BJ (cell line): ENCODE measurements around the gene CD6. TPM values are rescaled to one million over a fixed set of nuclear protein-coding genes. Genes with fewer than 3 reads are reported as not detected.

Source experiments
- CTCF ChIA-PET: fragments of 350-600 bp; formaldehyde crosslinking; extraction: SDS; loops from one replicate; lab custom pipeline; 2021; ENCODE audit warnings: antibody characterized with exemption, inconsistent platforms; lab: Yijun Ruan, JAX
- POLR2A ChIA-PET: fragments of 300-600 bp; sonication (Branson Sonifier 250); formaldehyde crosslinking; extraction: SDS; loops from one replicate; lab custom pipeline; 2021; ENCODE audit warnings: antibody characterized with exemption; lab: Charles Lee
- DNase-seq: peaks from one replicate; pipeline ENCODE4 v3.0.0-alpha.2; 2011; ENCODE audit warnings: low read depth
- H3K27me3 ChIP-seq: 2 replicates; pipeline ENCODE4 v1.6.0; 2011; ENCODE audit warnings: low read length; ENCODE audit not compliant: control insufficient read depth, insufficient read depth
- H3K36me3 ChIP-seq: 2 replicates; pipeline ENCODE4 v1.5.1; 2011; ENCODE audit warnings: low read length; ENCODE audit not compliant: control insufficient read depth, insufficient read depth
- H3K4me3 ChIP-seq: 2 replicates; pipeline ENCODE4 v1.5.1; 2011; ENCODE audit warnings: low read depth, mild to moderate bottlenecking, control low read depth, low read length
- CTCF ChIP-seq: IDR thresholded peaks from 2 replicates; pipeline ENCODE4 v1.5.1; 2011; ENCODE audit warnings: low read depth, mild to moderate bottlenecking, control low read depth, inconsistent platforms, low read length, moderate library complexity; ENCODE audit not compliant: insufficient read depth
- polyA plus RNA-seq: library from polyadenylated mRNA; depleted of rRNA; stranded (reverse); fragments of >200 nt; gene quantifications from 2 replicates; pipeline ENCODE4 v1.2.3, GENCODE V29; 2011

Gene CD6
- polyA plus RNA-seq, 1 experiment, result not detected

DNA sequence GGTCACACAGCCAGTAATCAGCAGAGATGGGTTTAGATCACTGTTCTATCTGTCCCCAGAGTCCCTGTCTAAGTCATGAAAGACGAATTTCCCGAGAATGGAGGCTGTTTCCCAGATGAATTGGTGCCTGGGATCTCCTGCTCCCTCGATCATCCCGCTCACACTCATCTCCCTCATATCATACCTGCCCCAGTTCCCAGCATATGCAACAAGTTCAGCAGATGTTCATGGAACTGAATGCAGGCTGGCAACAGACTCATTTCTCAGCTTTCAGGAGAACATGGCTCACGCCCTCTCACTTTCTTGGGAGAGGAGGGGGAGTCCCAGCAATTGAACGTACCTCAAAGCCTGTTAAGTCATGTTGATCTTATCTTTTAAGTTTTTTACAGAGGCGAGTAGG, 22.1 kb downstream of the CD6 start:
- ChIA-PET CTCF (no interaction called here), POLR2A (no interaction called here)
- TF ChIP-seq CTCF, result no peak
- DNase-seq, result no peak
- Histone ChIP-seq H3K36me3 (no peaks in the 10 kb centered on the region), H3K4me3 (no peak overlapping the region), H3K27me3 (peaks cover 14% of the 10 kb centered on the region)

- H3K4me3 ChIP-seq, result no peak overlapping the region
- ChIA-PET POLR2A (no interaction called here), CTCF (no interaction called here)
- H3K27me3 ChIP-seq, result peaks cover 9% of the 10 kb centered on the region
- no peak for DNase-seq
- TF ChIP-seq CTCF, result no peak
- H3K36me3 ChIP-seq, result no peaks in the 10 kb centered on the region
These were observed 23.1 kb downstream of the CD6 start for GRCh38 chr11:60994541-60995080.

GRCh38 chr11:60995798-60996197, 24.3 kb downstream of the CD6 start:
- no peak for DNase-seq
- peaks cover 11% of the 10 kb centered on the region for H3K27me3 ChIP-seq
- TF ChIP-seq CTCF, result no peak
- H3K4me3 ChIP-seq, result no peak overlapping the region
- CTCF ChIA-PET, result no interaction called here
- no peaks in the 10 kb centered on the region for H3K36me3 ChIP-seq
- POLR2A ChIA-PET, result no interaction called here

DNA sequence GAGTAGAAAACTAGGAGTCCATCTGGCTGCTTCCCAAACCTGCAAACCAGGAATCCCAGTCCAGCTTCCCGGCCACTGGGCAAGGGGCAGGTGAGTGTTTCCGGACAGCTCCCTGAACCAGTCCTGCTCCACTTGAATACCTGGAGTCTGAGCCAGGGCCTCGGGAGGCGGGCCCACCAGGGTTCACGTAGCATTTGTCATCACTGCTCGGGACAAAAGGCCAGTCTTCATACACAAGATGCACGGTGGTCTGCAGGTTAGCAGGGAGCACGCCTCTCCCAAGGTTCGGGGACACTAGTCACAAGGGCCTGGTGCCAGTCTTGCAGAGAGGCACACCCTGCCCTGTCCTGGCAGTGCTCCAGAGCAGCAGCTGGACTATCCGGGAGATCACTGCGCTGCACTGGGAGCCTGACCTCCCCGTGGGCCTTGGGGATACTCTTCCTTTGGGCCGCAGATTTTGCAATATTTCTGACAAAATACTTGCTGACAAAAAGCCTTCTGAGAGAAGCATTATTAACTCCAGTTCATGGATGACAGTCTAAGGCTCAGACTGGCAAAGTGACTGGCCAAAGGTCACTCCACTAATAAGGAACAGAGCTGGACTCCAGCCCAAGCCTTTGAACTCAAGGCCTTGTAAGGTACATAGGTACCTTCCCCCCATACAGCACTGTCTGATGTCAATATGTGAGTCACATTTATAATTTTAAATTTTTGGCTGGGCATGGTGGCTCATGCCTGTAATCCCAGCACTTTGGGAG, 25.1 kb downstream of the CD6 start:
- no peak for DNase-seq
- no peak overlapping the region for H3K4me3 ChIP-seq
- POLR2A ChIA-PET, result no interaction called here
- CTCF ChIA-PET, result no interaction called here
- peaks cover 11% of the 10 kb centered on the region for H3K27me3 ChIP-seq
- H3K36me3 ChIP-seq, result no peaks in the 10 kb centered on the region
- no peak for TF ChIP-seq CTCF

- ChIA-PET CTCF (no interaction called here), POLR2A (no interaction called here)
- no peaks in the 10 kb centered on the region for H3K36me3 ChIP-seq
These were observed 28.9 kb downstream of the CD6 start for GRCh38 chr11:61000426-61000825.

More at GRCh38 chr11:61000426-61000825, 28.9 kb downstream of the CD6 start:
- TF ChIP-seq CTCF, result no peak
- no peak for DNase-seq
- Histone ChIP-seq H3K27me3 (peaks cover 5% of the 10 kb centered on the region), H3K4me3 (no peak overlapping the region)
